Progenitor cell of endocrine pancreas (in vitro differentiated cells): ENCODE measurements around the gene HERC3. TPM values are rescaled to one million over a fixed set of nuclear protein-coding genes. Genes with fewer than 3 reads are reported as not detected.

Experiments
- DNase-seq: peaks from one replicate; pipeline ENCODE4 v3.0.0; 2021; ENCODE audit warnings: low spot score; ENCODE audit not compliant: unreplicated experiment
- H3K27ac Mint-ChIP-seq: 2 replicates; pipeline ENCODE4 v1.8.0; 2021; ENCODE audit warnings: mild to moderate bottlenecking, moderate library complexity, mixed read lengths
- H3K27me3 Mint-ChIP-seq: 2 replicates; pipeline ENCODE4 v1.8.0; 2021; ENCODE audit warnings: mixed read lengths
- H3K36me3 Mint-ChIP-seq: 2 replicates; pipeline ENCODE4 v1.8.0; 2022; ENCODE audit warnings: mixed read lengths; ENCODE audit not compliant: insufficient read depth
- H3K4me1 Mint-ChIP-seq: 2 replicates; pipeline ENCODE4 v1.8.0; 2021; ENCODE audit warnings: low read depth, mixed read lengths
- H3K4me3 Mint-ChIP-seq: 2 replicates; pipeline ENCODE4 v1.8.0; 2021; ENCODE audit warnings: low read depth, mild to moderate bottlenecking, moderate library complexity, mixed read lengths
- H3K9me3 Mint-ChIP-seq: 2 replicates; pipeline ENCODE4 v1.8.0; 2021; ENCODE audit warnings: low read depth, mixed read lengths
- CTCF ChIP-seq: fragments of 200-600 bp; sonication (generic); IDR thresholded peaks from one replicate; pipeline ENCODE4 v1.5.0; 2021; ENCODE audit warnings: antibody characterized with exemption, mild to moderate bottlenecking; ENCODE audit not compliant: unreplicated experiment
- long read RNA-seq: library from polyadenylated mRNA; unstranded; transcript quantifications from one replicate; pipeline ENCODE4 v2.0.0, GENCODE V29; 2020
- total RNA-seq: library from RNA; stranded (reverse); gene quantifications from 2 replicates; pipeline ENCODE4 v1.2.1, GENCODE V29; 2021

The HERC3 gene
- 7.1 and 8.4 TPM in 2 replicates for total RNA-seq
- long read RNA-seq, partial matches to known transcripts = 3 of 6 reads
- long read RNA-seq, other reads (novel, unspliced or antisense) = 3 of 6 reads

- peaks cover 4% of the 10 kb centered on the region for H3K4me1 Mint-ChIP-seq
- peaks cover 3% of the 10 kb centered on the region for H3K36me3 Mint-ChIP-seq
- no peaks in the 10 kb centered on the region for H3K9me3 Mint-ChIP-seq
- H3K4me3 Mint-ChIP-seq = peak within 1 kb of the TSS; percentile 89
- TF ChIP-seq CTCF = peak; percentile 19
- peaks cover 37% of the 10 kb centered on the region for H3K27me3 Mint-ChIP-seq
- peak within 1 kb of the TSS; percentile 90 for H3K27ac Mint-ChIP-seq
- peak; percentile 86 for DNase-seq
Measured at GRCh38 chr4:88591787-88592599, at the start of gene HERC3. Gene HERC3, plus strand, starts transcription at chr4:88592480. Its CDS starts 13,344 bp downstream, at chr4:88605824.

- no peaks in the 10 kb centered on the region for H3K36me3 Mint-ChIP-seq
- no peaks in the 10 kb centered on the region for H3K4me1 Mint-ChIP-seq
- TF ChIP-seq CTCF = no peak
- no peak overlapping the region for H3K27ac Mint-ChIP-seq
- H3K4me3 Mint-ChIP-seq = no peak overlapping the region
- no peaks in the 10 kb centered on the region for H3K27me3 Mint-ChIP-seq
- no peak for DNase-seq
- H3K9me3 Mint-ChIP-seq = no peaks in the 10 kb centered on the region
Measured at GRCh38 chr4:88549815-88550214, 42.5 kb upstream of the HERC3 start.

GRCh38 chr4:88567591-88567990, 24.7 kb upstream of the HERC3 start:
- TF ChIP-seq CTCF = no peak
- H3K4me3 Mint-ChIP-seq = no peak overlapping the region
- H3K27ac Mint-ChIP-seq = no peak overlapping the region
- H3K4me1 Mint-ChIP-seq = no peaks in the 10 kb centered on the region
- no peaks in the 10 kb centered on the region for H3K27me3 Mint-ChIP-seq
- no peak for DNase-seq
- H3K9me3 Mint-ChIP-seq = no peaks in the 10 kb centered on the region
- no peaks in the 10 kb centered on the region for H3K36me3 Mint-ChIP-seq

- no peak for TF ChIP-seq CTCF
- H3K27me3 Mint-ChIP-seq = no peaks in the 10 kb centered on the region
- no peak for DNase-seq
- H3K36me3 Mint-ChIP-seq = no peaks in the 10 kb centered on the region
- no peak overlapping the region for H3K4me3 Mint-ChIP-seq
- H3K9me3 Mint-ChIP-seq = no peaks in the 10 kb centered on the region
- H3K27ac Mint-ChIP-seq = no peak overlapping the region
- H3K4me1 Mint-ChIP-seq = peaks cover 6% of the 10 kb centered on the region
Measured at GRCh38 chr4:88570001-88570400, 22.3 kb upstream of the HERC3 start.

- no peak overlapping the region for H3K27ac Mint-ChIP-seq
Measured at GRCh38 chr4:88573276-88573980, 18.9 kb upstream of the HERC3 start.

More at GRCh38 chr4:88573276-88573980, 18.9 kb upstream of the HERC3 start:
- Mint-ChIP-seq H3K4me1 (peaks cover 8% of the 10 kb centered on the region), H3K27me3 (peaks cover 5% of the 10 kb centered on the region), H3K9me3 (no peaks in the 10 kb centered on the region), H3K36me3 (no peaks in the 10 kb centered on the region), H3K4me3 (no peak overlapping the region)
- no peak for TF ChIP-seq CTCF
- DNase-seq = no peak
